ENCODE data around the gene HPCAL1.

The HPCAL1 gene

DNA sequence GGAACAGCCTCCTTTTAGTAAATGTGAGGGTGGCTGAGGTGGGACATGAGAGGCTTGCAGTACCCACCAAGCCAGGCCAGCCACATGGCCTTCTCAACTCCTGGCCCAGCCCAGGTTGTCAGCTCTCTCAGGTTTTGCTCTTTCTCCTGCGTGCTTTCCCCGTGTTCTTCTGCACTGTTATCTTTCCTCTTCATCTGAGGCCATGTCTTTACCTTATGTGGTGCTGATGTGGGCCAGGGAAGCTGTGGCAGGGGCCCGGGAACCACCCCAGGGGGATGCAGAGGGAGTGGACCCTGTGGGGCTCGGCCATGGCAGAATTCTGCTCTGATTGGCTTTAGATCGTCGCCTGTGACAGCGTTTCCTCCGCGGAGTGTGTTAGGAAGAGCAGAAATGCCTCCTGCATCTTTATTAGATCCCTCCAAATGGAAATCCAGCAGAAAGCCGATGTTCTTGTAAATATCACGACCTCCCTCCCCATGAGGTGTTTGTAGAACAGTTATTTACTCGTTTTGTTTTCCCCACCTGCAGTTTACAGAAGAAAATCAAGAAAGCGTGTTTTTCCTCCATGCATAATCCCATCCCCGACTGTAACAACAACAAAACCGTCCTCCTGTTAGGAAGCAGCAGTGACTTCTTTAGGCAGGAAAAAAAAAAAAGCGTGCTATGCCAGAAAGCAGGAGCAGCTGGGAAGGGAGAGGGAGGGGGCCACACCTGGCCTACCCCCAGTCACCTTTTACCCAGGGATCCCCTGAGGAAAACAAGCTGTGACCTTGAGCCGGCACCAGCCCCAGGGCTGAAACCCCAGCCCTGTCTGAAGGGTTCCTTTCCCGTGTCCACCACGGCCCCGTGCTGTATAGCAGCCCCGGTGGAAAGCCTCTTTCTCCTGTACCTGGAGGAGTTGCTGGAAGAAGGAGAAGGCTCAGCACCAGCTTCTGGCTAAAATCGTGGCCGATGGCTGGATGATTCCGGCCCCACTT lies 54.8 kb downstream of the HPCAL1 start:
- no peak for DNase-seq

DNA sequence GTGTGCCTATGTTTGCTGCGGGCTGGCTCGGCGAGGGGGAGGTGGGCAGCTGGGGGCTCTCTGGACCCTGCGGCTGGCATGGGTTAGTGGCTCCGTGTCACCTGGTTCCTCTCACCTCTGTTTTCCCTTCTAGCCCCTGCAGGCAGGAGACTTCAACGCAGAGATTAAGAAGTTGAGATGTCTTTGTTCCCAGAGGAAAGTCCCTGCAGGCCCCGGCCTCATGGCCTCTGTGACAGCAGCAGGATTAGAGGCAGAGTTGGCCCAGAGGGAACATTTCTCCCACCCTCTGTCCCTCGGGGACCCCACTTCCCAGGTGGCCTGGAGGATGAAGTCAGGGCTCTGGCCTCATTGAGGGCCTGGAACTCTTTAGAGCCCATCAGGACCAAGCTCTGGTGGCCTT lies 56.5 kb downstream of the HPCAL1 start:
- DNase-seq, result no peak

GRCh38 chr2:10359731-10360329 lies 57.1 kb downstream of the HPCAL1 start:
- no peak for DNase-seq

- DNase-seq, result no peak
These were observed 57.8 kb downstream of the HPCAL1 start for GRCh38 chr2:10360460-10360849.

DNA sequence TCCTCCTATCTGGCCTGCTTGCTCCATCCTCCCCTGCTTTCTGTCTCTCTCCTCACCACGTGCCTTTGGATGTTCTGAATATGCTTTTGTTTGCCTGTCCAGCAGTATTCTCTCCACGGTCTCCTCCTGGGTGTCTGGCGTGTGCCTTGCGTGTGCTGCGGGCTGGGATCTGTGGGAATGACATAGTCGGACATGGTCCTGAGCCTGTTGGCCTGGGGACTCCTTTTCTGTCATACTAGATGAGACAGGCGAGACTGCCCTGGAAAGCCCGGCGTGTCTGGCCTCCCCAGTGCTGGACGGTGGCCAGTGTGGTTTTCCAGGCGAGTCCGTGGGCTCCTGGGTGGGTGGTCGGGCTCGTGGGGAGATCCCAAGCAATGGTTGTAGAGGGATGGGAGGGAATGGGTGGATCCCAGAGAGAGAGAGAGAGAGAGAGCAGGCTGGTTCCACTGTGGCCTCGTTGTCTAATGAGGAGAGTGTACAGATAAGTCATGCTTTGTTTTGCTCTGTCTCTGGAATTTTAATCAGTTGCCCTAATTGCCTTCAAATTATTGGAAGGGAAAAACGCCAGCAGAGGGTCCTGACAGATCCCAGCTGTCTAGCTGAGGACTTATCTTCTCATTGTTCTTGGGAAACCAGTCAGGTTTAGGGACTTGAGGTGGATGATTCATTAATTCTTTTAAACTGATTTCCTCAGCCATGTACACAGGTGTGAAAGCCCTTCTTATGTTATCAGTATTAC lies 58.3 kb downstream of the HPCAL1 start:
- DNase-seq, result no peak

GRCh38 chr2:10362096-10362897 lies 59.6 kb downstream of the HPCAL1 start:
- no peak for DNase-seq

- no peak for DNase-seq
These were observed 60.3 kb downstream of the HPCAL1 start for GRCh38 chr2:10362898-10363454.

GRCh38 chr2:10363861-10364610 lies 61.3 kb downstream of the HPCAL1 start:
- no peak for DNase-seq

GRCh38 chr2:10365412-10365811 lies 62.7 kb downstream of the HPCAL1 start:
- DNase-seq, result no peak

DNA sequence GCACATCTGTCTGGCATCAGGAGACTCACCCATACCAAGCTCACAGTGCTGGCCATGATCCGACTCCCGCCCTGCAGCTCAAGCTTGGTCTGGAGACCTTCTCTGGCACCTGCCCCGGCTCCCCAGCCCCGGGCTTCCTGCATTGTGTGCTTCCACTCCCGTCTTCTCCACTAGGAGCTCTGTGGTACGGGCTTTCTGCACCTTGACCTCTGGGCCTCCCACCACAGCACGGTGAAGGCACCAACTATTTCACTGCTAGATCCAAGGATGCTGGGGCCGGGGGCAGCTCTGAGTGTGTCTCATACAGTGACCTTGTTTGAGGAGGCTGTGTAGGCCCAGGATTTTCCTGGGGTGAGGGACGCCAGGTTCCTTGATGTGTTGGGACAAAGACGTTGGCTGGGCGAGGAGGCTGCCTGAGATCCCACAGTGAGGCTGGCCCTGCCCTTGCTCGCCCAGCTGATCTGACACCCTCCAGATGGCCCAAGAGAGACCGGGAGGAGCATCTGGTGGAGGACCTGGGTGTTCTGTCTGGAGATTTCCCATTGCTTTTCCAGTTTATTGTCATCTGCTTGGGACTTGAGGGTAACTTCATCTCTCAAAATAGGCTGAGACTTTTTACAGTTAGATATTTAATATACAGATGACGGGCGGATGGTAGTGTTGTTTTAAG lies 64.0 kb downstream of the HPCAL1 start:
- DNase-seq, result no peak

- DNase-seq, result no peak
These were observed 65.1 kb downstream of the HPCAL1 start for GRCh38 chr2:10367472-10368439.

DNA sequence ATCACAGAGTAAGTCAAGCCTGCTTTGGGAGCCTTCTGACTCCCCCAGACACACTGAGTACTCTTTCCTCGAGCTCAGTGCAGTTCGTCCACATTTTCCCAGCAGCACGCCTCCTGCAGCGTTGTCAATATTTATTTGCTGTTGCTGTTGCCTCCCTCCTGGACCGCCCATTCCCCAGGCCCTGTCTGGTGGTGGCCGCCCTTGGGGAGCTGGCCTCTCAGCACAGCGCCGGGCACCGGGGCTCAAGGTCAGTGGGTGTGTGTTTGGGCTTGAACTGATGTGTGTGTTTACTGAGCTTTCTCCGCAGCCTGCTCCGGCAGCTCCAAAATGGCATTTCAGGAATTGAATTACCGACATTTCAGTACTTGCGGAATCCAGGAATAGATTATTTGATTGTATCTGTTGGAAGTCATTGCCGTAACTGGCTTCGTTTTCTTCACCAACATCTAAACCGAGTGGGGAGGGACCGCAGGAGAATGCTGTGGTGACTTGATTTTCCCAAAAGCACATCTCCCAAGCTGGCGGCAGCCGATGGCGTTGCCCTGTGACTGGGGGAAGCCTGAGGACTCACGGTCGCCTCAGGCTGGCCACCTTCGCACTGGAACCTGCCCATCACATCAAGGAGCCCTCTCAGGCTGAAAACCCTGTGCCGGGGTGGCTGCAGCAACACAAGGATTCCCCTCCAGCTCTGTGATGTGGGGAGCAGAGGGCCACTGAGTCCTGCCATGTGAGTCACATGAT lies 66.0 kb downstream of the HPCAL1 start:
- no peak for DNase-seq

DNA sequence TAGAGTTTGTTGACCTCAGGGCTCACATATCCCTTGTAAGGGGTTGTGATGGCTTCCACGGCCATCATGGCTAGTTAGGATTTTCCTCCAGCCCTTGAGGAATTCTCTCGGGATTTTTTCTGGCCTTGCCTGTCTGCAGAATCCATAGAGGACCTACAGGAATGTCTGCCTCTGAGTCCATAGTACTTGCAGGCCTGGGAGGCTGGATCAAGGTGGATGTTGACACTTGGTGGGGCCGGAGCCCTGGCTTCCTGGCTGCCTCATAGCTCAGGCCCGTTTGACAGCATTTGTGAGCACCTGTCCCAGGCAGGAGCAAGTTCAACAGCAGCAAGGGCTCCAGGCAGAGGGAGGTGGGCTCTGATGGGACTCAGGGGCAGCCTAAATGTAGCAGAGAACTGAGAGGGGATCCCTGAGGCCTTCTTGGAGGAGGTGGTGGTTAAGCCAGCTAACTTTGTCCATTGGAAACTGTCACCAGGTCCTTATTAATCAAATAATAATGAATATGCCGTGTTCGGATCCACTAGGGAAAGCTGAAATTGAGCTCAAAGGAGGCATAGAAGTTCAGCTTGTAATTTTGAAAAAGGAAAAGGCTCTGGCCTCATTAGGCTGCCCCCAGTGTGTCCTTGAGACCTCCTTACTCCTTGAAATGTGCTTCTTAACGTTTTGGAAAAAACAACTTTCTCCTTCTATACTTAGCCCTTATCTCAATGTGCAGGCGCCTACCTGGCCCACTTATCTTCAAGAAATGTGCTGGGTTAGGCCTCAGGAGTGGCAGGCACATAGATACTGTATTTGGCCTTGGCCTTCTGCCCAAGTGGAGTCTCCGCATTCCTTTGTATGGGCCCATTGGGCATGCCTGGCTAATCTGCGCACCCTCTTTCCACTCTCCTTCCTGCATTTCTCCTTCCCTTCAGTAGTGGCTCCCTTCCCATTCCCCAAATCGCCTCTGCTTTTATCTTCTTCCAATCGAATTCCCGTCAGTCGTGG lies 66.9 kb downstream of the HPCAL1 start:
- DNase-seq, result no peak

- no peak for DNase-seq
These were observed 67.7 kb downstream of the HPCAL1 start for GRCh38 chr2:10370390-10370789.

DNA sequence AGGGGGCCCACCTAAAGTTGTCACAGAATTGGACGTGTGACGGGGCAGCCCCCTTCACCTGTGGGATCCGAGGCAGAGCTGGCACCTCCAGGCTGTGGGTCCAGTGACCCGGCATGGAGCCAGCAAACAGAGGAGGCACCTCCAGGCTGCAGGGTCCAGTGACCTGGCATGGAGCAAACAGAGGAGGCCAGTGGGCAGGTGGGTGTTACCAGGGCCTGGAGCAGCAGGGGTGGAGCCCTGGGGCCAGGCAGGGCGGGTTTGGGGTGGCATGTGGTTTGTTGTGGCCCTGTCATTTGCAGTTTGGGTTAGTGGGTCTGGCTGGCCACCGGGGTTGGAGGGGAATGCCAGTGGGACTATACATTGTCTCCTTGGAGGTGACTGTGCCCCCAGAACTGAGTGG lies 68.2 kb downstream of the HPCAL1 start:
- DNase-seq, result no peak

DNA sequence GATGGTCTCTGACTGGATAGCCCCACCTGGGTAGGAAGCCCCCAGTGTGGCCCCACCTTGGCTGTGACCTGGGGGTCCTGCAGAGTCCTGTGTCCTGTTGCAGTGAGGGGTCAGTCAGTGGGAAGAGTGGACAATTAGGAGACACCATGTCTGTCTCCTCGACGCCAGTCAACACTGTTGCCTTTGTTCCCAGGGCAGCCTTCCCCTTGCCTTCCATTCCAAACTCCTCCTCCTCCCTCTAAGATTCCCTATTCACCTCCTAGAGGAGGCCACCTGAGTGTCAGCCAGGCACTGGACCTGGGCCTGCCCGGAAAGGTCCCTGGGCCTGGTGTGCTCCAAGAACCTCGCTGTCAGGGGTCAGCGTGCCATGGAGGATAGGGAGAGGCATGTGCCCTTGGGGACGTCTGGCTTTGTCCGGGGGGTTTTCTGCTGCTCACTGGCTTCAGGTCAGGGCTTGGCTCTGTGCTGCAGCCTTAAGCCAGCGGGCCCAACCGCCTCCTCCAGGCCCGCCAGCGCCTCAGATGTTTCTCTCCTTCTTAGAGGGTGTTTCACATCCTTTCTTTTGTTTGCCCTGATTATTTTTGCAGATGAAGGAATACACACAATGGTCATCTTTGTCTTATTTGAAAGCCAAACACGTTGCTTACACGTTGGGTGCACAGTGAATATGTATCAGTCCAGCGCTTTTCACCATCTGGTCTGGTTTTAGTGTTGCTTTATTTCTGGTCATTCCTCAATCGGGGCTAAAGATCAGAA lies 68.9 kb downstream of the HPCAL1 start:
- no peak for DNase-seq
